Body of pancreas (tissue), 4 donors: Measurements from ENCODE around the gene PAM.

ENCODE experiments used
- POLR2A ChIP-seq, 3 donors: fragments of 450-650 bp; IDR thresholded peaks; one replicate each; pipeline ENCODE4 v1.6.1; 2016; ENCODE audit warnings: antibody characterized with exemption in 3 of 3, mild to moderate bottlenecking in 2 of 3
- TF ChIP-seq, protein P1 (sequence below), 7 experiments: fragments of 450-650 bp in 4 of 7; fragments of 200-600 bp in 3 of 7; sonication (generic) in 3 of 7; IDR thresholded peaks; one replicate each; pipeline ENCODE4 v1.5.1; 2016 to 2019; ENCODE audit warnings: antibody characterized with exemption in 7 of 7

DNA sequence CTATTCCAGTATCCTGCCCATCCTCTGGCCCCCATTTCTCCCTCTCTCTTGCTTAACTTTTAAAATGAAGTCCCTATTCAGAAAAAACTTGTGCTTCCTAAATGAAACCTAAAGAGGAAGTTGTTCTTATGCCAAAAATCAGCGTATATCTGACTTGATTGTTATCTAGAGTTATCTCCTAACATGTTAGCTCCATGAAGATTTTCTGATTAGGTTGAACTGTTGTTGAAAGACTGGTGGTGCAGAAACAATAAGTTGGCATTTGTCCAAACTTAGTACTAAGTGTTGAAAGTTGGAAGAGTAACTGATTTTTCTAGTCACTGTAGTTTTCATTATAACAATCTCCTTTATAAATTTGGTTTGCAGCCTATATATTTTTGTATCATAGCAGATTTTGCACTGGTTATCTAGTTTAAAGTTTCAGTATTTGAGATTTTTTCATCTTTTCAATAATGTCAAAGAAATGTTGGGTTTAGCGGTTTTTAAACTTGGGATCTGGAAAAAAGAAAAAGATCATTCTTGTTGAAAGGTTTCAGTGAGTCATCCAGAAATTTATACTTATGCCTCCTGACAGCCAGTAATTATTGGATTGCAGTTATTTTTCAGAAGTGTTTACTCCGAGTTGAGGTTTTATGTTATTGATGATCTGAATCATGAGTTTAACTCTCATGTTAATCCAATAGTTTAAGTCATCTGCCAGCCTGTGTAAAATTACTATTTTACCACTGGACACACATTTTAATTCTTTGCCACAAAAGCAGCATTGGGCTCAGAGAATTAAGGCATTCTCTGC is 60.6 kb downstream of the PAM start:
- TF ChIP-seq POLR2A (IDR thresholded peaks at IDR 0.05) = no peak
- TF ChIP-seq, protein P1, sequence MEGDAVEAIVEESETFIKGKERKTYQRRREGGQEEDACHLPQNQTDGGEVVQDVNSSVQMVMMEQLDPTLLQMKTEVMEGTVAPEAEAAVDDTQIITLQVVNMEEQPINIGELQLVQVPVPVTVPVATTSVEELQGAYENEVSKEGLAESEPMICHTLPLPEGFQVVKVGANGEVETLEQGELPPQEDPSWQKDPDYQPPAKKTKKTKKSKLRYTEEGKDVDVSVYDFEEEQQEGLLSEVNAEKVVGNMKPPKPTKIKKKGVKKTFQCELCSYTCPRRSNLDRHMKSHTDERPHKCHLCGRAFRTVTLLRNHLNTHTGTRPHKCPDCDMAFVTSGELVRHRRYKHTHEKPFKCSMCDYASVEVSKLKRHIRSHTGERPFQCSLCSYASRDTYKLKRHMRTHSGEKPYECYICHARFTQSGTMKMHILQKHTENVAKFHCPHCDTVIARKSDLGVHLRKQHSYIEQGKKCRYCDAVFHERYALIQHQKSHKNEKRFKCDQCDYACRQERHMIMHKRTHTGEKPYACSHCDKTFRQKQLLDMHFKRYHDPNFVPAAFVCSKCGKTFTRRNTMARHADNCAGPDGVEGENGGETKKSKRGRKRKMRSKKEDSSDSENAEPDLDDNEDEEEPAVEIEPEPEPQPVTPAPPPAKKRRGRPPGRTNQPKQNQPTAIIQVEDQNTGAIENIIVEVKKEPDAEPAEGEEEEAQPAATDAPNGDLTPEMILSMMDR (IDR thresholded peaks at IDR 0.05) = no peak
